SK-N-MC (cell line): ENCODE measurements around the gene ATXN1.

ENCODE experiments used
- DNase-seq: peaks from one replicate; pipeline ENCODE4 v3.0.0-alpha.2; 2011; ENCODE audit warnings: low read depth, low spot score
- H3K27ac ChIP-seq: fragments of 200-600 bp; sonication (generic); 2 replicates; pipeline ENCODE4 v1.5.1; 2016; ENCODE audit warnings: mixed run types
- H3K36me3 ChIP-seq: fragments of 200-600 bp; sonication (generic); 2 replicates; pipeline ENCODE4 v1.6.1; 2017; ENCODE audit warnings: antibody characterized with exemption, low read length, mixed read lengths; ENCODE audit not compliant: insufficient read depth
- H3K4me3 ChIP-seq: fragments of 200-600 bp; sonication (generic); 2 replicates; pipeline ENCODE4 v1.5.1; 2016
- H3K9ac ChIP-seq: fragments of 200-600 bp; sonication (generic); 2 replicates; pipeline ENCODE4 v1.8.0; 2017; ENCODE audit warnings: mixed run types, mixed read lengths; ENCODE audit not compliant: insufficient read length
- H3K9me3 ChIP-seq: fragments of 200-600 bp; sonication (generic); 2 replicates; pipeline ENCODE4 v1.6.1; 2017; ENCODE audit warnings: low read depth, mild to moderate bottlenecking, antibody characterized with exemption, low read length, moderate library complexity, mixed read lengths
- EZH2 ChIP-seq: fragments of 200-600 bp; sonication (generic); IDR thresholded peaks from one replicate; pipeline ENCODE4 v1.6.1; 2017; ENCODE audit warnings: antibody characterized with exemption
- FOXP2 ChIP-seq: optimal IDR thresholded peaks from 2 replicates; pipeline ENCODE3; 2011; ENCODE audit warnings: mild to moderate bottlenecking, moderate library complexity; ENCODE audit not compliant: insufficient read depth; ENCODE audit errors: extremely low read length, control extremely low read depth
- POLR2AphosphoS5 ChIP-seq: IDR thresholded peaks from 2 replicates; pipeline ENCODE4 v1.6.1; 2012; ENCODE audit warnings: mild to moderate bottlenecking, low read depth, low read length, borderline replicate concordance

Gene ATXN1

GRCh38 chr6:16483315-16483875, 277.9 kb downstream of the ATXN1 start:
- no peak for DNase-seq
- Histone ChIP-seq H3K9me3 (no peaks in the 10 kb centered on the region), H3K36me3 (no peaks in the 10 kb centered on the region), H3K27ac (no peak overlapping the region), H3K4me3 (no peak overlapping the region), H3K9ac (no peak overlapping the region)
- TF ChIP-seq FOXP2 = no peak
- TF ChIP-seq POLR2AphosphoS5 = no peak
- no peak for TF ChIP-seq EZH2

- no peaks in the 10 kb centered on the region for H3K36me3 ChIP-seq
- H3K4me3 ChIP-seq = no peak overlapping the region
- no peaks in the 10 kb centered on the region for H3K9me3 ChIP-seq
- no peak overlapping the region for H3K9ac ChIP-seq
- H3K27ac ChIP-seq = no peak overlapping the region
- no peak for DNase-seq
- TF ChIP-seq FOXP2 = no peak
- TF ChIP-seq EZH2 = no peak
- TF ChIP-seq POLR2AphosphoS5 = no peak
Observed at GRCh38 chr6:16482702-16483314, 278.5 kb downstream of the ATXN1 start.

- H3K36me3 ChIP-seq = no peaks in the 10 kb centered on the region
- H3K4me3 ChIP-seq = no peak overlapping the region
- H3K9me3 ChIP-seq = no peaks in the 10 kb centered on the region
- no peak for TF ChIP-seq EZH2
- no peak for TF ChIP-seq POLR2AphosphoS5
- TF ChIP-seq FOXP2 = no peak
- no peak overlapping the region for H3K9ac ChIP-seq
- DNase-seq = no peak
- H3K27ac ChIP-seq = no peak overlapping the region
Observed at GRCh38 chr6:16481697-16482399, 279.4 kb downstream of the ATXN1 start.

- no peak for DNase-seq
- Histone ChIP-seq H3K9ac (no peak overlapping the region), H3K4me3 (no peak overlapping the region), H3K27ac (no peak overlapping the region), H3K9me3 (no peaks in the 10 kb centered on the region), H3K36me3 (no peaks in the 10 kb centered on the region)
- TF ChIP-seq EZH2 (no peak), FOXP2 (no peak), POLR2AphosphoS5 (no peak)
Observed at GRCh38 chr6:16480763-16481560, 280.3 kb downstream of the ATXN1 start.

GRCh38 chr6:16477367-16478149, 283.7 kb downstream of the ATXN1 start:
- DNase-seq = no peak
- no peak overlapping the region for H3K27ac ChIP-seq
- H3K9ac ChIP-seq = no peak overlapping the region
- H3K36me3 ChIP-seq = no peaks in the 10 kb centered on the region
- H3K4me3 ChIP-seq = no peak overlapping the region
- TF ChIP-seq EZH2 (no peak), POLR2AphosphoS5 (no peak), FOXP2 (no peak)
- no peaks in the 10 kb centered on the region for H3K9me3 ChIP-seq

- Histone ChIP-seq H3K4me3 (no peak overlapping the region), H3K27ac (no peak overlapping the region), H3K9me3 (no peaks in the 10 kb centered on the region), H3K36me3 (no peaks in the 10 kb centered on the region), H3K9ac (no peak overlapping the region)
- DNase-seq = no peak
- TF ChIP-seq EZH2 = no peak
Observed at GRCh38 chr6:16476861-16477260, 284.4 kb downstream of the ATXN1 start.

GRCh38 chr6:16475494-16475781, 285.8 kb downstream of the ATXN1 start:
- Histone ChIP-seq H3K9me3 (no peaks in the 10 kb centered on the region), H3K9ac (no peak overlapping the region), H3K27ac (no peak overlapping the region), H3K4me3 (no peak overlapping the region), H3K36me3 (no peaks in the 10 kb centered on the region)
- TF ChIP-seq POLR2AphosphoS5 (no peak), EZH2 (no peak), FOXP2 (no peak)
- DNase-seq = no peak
